Mucosa of descending colon (tissue), 3 donors: ENCODE measurements around the gene PMEPA1. TPM values are rescaled to one million over a fixed set of nuclear protein-coding genes. Genes with fewer than 3 reads are reported as not detected.
A peak's percentile ranks its signal among the peaks of the same experiment; 100 is the strongest.

Experiments used
- ATAC-seq: fragments of 200-7000 bp; cut with Tn5 transposase; one replicate; pipeline ENCODE4 v1.9.1; 2020; ENCODE audit warnings: mild to moderate bottlenecking, moderate library complexity
- DNase-seq, 3 donors: peaks; one replicate each; pipeline ENCODE4 v3.0.0-alpha.2; 2020
- H3K36me3 ChIP-seq: fragments of 200-600 bp; one replicate; pipeline ENCODE4 v1.8.0; 2021; ENCODE audit warnings: low read depth, mild to moderate bottlenecking
- H3K4me1 ChIP-seq: fragments of 200-600 bp; one replicate; pipeline ENCODE4 v1.8.0; 2021; ENCODE audit warnings: low read depth, mild to moderate bottlenecking
- H3K4me3 ChIP-seq: fragments of 200-600 bp; one replicate; pipeline ENCODE4 v1.8.0; 2021; ENCODE audit warnings: mild to moderate bottlenecking
- H3K9me3 ChIP-seq: fragments of 200-600 bp; one replicate; pipeline ENCODE4 v1.8.0; 2021; ENCODE audit warnings: mild to moderate bottlenecking
- CTCF ChIP-seq: fragments of 200-600 bp; IDR thresholded peaks from one replicate; pipeline ENCODE4 v1.8.0; 2022; ENCODE audit warnings: antibody characterized with exemption, mild to moderate bottlenecking
- intact Hi-C, 2 donors: fragments of 100-400 bp; cut with DNase I in 1 of 2; cut with micrococcal nuclease in 1 of 2; formaldehyde crosslinking; loops; one replicate each; pipeline versions ENCODE4 v1.11.0 to v1.11.1; 2022; cut with DNase I, micrococcal nuclease
- total RNA-seq, 3 donors: library from RNA; stranded (reverse); fragmentation: NEBNext Ultra II Directional in 2 of 3; extraction: Animal tissue kit (Norgen Biotek cat#: 25700) in 2 of 3; gene quantifications; one replicate each; pipeline versions ENCODE4 v1.2.1 to v1.2.4, GENCODE V29; 2021 to 2023
- donor health status: DM: no; HTN: no; CAD: no; lungs with moderate emphysema.
- donor health status: DM: no; HTN: no; CAD: no.
- donor health status: DM: no; HTN: yes; CAD: no.

The PMEPA1 gene
- total RNA-seq, 3 donors from 2014 or later: 18.5 to 35.5 (median 23.5) TPM

GRCh38 chr20:57676589-57677583 lies 32.9 kb downstream of the PMEPA1 start:
- H3K4me3 ChIP-seq: no peak overlapping the region
- ATAC-seq (peak; percentile 92), DNase-seq (peak in 2 of 3 donors; percentile 60 to 75)
- H3K4me1 ChIP-seq: peaks cover 21% of the 10 kb centered on the region
- TF ChIP-seq CTCF: no peak
- H3K36me3 ChIP-seq: no peaks in the 10 kb centered on the region
- intact Hi-C loops: no loop called here
- no peaks in the 10 kb centered on the region for H3K9me3 ChIP-seq

- no peak for TF ChIP-seq CTCF
- Histone ChIP-seq H3K4me3 (no peak overlapping the region), H3K9me3 (no peaks in the 10 kb centered on the region), H3K36me3 (no peaks in the 10 kb centered on the region), H3K4me1 (peaks cover 21% of the 10 kb centered on the region)
- peak in 2 of 3 donors; percentile 66 to 67 for DNase-seq
- ATAC-seq: peak; percentile 58
- intact Hi-C loops: no loop called here
Measured at GRCh38 chr20:57675773-57676172, 34.0 kb downstream of the PMEPA1 start.

GRCh38 chr20:57672953-57673575 lies 36.8 kb downstream of the PMEPA1 start:
- TF ChIP-seq CTCF: no peak
- H3K4me3 ChIP-seq: no peak overlapping the region
- ATAC-seq: no peak
- intact Hi-C loops: no loop called here
- no peaks in the 10 kb centered on the region for H3K9me3 ChIP-seq
- no peak for DNase-seq
- peaks cover 26% of the 10 kb centered on the region for H3K4me1 ChIP-seq
- no peaks in the 10 kb centered on the region for H3K36me3 ChIP-seq

GRCh38 chr20:57672164-57672563 lies 37.7 kb downstream of the PMEPA1 start:
- ATAC-seq (no peak), DNase-seq (peak in 1 of 3 donors; percentile 28)
- Histone ChIP-seq H3K9me3 (no peaks in the 10 kb centered on the region), H3K4me3 (no peak overlapping the region), H3K36me3 (no peaks in the 10 kb centered on the region), H3K4me1 (peaks cover 20% of the 10 kb centered on the region)
- intact Hi-C loops: no loop called here
- no peak for TF ChIP-seq CTCF

- H3K9me3 ChIP-seq: no peaks in the 10 kb centered on the region
- intact Hi-C loops: no loop called here
- no peak for ATAC-seq
- TF ChIP-seq CTCF: no peak
- H3K4me1 ChIP-seq: peaks cover 17% of the 10 kb centered on the region
- no peak for DNase-seq
- no peaks in the 10 kb centered on the region for H3K36me3 ChIP-seq
- H3K4me3 ChIP-seq: no peak overlapping the region
Measured at GRCh38 chr20:57671662-57672061, 38.2 kb downstream of the PMEPA1 start.
